ENCODE measurements around the gene LIFR.

DNA sequence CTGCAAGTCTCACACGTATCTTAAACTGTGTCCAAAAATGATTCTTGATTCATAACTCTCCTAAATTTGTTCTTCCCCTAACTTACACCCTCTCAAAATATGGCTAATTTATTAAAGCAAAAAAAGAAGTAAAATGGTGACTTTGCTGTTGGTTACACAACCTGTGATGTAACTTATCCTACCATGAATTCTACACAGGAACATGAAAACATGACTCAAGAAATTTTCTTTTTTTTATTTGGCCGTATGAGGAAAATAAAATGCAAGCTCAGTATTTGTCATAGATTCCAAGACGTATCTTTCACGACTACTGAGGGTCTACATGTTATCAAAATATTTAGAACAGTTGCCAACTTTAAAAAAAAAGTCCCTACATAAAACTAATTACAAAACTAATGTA is 9.2 kb downstream of the LIFR start:
- no peak for TF ChIP-seq EZH2phosphoT487 (IDR thresholded peaks at IDR 0.05; ENCODE audit: borderline replicate concordance)
- TF ChIP-seq, protein P1, sequence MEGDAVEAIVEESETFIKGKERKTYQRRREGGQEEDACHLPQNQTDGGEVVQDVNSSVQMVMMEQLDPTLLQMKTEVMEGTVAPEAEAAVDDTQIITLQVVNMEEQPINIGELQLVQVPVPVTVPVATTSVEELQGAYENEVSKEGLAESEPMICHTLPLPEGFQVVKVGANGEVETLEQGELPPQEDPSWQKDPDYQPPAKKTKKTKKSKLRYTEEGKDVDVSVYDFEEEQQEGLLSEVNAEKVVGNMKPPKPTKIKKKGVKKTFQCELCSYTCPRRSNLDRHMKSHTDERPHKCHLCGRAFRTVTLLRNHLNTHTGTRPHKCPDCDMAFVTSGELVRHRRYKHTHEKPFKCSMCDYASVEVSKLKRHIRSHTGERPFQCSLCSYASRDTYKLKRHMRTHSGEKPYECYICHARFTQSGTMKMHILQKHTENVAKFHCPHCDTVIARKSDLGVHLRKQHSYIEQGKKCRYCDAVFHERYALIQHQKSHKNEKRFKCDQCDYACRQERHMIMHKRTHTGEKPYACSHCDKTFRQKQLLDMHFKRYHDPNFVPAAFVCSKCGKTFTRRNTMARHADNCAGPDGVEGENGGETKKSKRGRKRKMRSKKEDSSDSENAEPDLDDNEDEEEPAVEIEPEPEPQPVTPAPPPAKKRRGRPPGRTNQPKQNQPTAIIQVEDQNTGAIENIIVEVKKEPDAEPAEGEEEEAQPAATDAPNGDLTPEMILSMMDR (IDR thresholded peaks at IDR 0.05 in 2 of 3, conservative IDR thresholded peaks at IDR 0.05 in 1 of 3; ENCODE audit: borderline replicate concordance in 1 of 3, insufficient read depth in 1 of 3, low read depth in 2 of 3, low read length in 2 of 3), result no peak
- no peak for TF ChIP-seq POLR2A (IDR thresholded peaks at IDR 0.05; ENCODE audit: borderline replicate concordance, extremely low read depth, insufficient read depth, insufficient read length)
- TF ChIP-seq SIN3A (IDR thresholded peaks at IDR 0.05; ENCODE audit: low read depth), result no peak
- TF ChIP-seq, protein P2, sequence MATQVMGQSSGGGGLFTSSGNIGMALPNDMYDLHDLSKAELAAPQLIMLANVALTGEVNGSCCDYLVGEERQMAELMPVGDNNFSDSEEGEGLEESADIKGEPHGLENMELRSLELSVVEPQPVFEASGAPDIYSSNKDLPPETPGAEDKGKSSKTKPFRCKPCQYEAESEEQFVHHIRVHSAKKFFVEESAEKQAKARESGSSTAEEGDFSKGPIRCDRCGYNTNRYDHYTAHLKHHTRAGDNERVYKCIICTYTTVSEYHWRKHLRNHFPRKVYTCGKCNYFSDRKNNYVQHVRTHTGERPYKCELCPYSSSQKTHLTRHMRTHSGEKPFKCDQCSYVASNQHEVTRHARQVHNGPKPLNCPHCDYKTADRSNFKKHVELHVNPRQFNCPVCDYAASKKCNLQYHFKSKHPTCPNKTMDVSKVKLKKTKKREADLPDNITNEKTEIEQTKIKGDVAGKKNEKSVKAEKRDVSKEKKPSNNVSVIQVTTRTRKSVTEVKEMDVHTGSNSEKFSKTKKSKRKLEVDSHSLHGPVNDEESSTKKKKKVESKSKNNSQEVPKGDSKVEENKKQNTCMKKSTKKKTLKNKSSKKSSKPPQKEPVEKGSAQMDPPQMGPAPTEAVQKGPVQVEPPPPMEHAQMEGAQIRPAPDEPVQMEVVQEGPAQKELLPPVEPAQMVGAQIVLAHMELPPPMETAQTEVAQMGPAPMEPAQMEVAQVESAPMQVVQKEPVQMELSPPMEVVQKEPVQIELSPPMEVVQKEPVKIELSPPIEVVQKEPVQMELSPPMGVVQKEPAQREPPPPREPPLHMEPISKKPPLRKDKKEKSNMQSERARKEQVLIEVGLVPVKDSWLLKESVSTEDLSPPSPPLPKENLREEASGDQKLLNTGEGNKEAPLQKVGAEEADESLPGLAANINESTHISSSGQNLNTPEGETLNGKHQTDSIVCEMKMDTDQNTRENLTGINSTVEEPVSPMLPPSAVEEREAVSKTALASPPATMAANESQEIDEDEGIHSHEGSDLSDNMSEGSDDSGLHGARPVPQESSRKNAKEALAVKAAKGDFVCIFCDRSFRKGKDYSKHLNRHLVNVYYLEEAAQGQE (IDR thresholded peaks at IDR 0.05; ENCODE audit: low read depth), result no peak
- TF ChIP-seq, protein P3, sequence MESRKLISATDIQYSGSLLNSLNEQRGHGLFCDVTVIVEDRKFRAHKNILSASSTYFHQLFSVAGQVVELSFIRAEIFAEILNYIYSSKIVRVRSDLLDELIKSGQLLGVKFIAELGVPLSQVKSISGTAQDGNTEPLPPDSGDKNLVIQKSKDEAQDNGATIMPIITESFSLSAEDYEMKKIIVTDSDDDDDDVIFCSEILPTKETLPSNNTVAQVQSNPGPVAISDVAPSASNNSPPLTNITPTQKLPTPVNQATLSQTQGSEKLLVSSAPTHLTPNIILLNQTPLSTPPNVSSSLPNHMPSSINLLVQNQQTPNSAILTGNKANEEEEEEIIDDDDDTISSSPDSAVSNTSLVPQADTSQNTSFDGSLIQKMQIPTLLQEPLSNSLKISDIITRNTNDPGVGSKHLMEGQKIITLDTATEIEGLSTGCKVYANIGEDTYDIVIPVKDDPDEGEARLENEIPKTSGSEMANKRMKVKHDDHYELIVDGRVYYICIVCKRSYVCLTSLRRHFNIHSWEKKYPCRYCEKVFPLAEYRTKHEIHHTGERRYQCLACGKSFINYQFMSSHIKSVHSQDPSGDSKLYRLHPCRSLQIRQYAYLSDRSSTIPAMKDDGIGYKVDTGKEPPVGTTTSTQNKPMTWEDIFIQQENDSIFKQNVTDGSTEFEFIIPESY (IDR thresholded peaks at IDR 0.05; ENCODE audit: extremely low read depth, insufficient replicate concordance, low read length), result no peak
- no peak for TF ChIP-seq POLR2AphosphoS5 (IDR thresholded peaks at IDR 0.05; ENCODE audit: low read depth, low read length)
- TF ChIP-seq EZH2 (IDR thresholded peaks at IDR 0.05), result no peak
- TF ChIP-seq, protein P4, sequence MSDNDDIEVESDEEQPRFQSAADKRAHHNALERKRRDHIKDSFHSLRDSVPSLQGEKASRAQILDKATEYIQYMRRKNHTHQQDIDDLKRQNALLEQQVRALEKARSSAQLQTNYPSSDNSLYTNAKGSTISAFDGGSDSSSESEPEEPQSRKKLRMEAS (IDR thresholded peaks at IDR 0.05), result no peak
- no peak for TF ChIP-seq YY1 (IDR thresholded peaks at IDR 0.05; ENCODE audit: extremely low read depth, insufficient replicate concordance, low read depth, low read length)
- TF ChIP-seq ATF3 (IDR thresholded peaks at IDR 0.05), result no peak
- TF ChIP-seq CEBPB (IDR thresholded peaks at IDR 0.05; ENCODE audit: low read depth), result no peak

All from HCT116 (cell line).